NCI-H748 (cell line): ENCODE measurements around the gene DHRS1.
A peak's percentile ranks its signal among the peaks of the same experiment; 100 is the strongest.
"Not testable (repeated sequence)": the region's sequence is repeated elsewhere in the genome, so short reads cannot be mapped to it uniquely, and the experiment has no call there.

ENCODE experiments used
- DNase-seq: peaks from one replicate; lab custom pipeline; 2025; ENCODE audit not compliant: unreplicated experiment; lab: John Stamatoyannopoulos, UW

DHRS1 gene

GRCh38 chr14:24251880-24252288 is 47.7 kb downstream of the DHRS1 start:
- no peak for DNase-seq

- DNase-seq: no peak
Observed at GRCh38 chr14:24250354-24250753, 49.2 kb downstream of the DHRS1 start.

GRCh38 chr14:24249230-24250021 is 50.2 kb downstream of the DHRS1 start:
- DNase-seq: no peak

GRCh38 chr14:24247422-24247821 is 52.2 kb downstream of the DHRS1 start:
- DNase-seq: no peak

GRCh38 chr14:24246765-24247212 is 52.8 kb downstream of the DHRS1 start:
- no peak for DNase-seq

- not testable (repeated sequence) for DNase-seq
Observed at GRCh38 chr14:24245350-24245749, 54.2 kb downstream of the DHRS1 start.

- DNase-seq: no peak
Observed at GRCh38 chr14:24243336-24243836, 56.2 kb downstream of the DHRS1 start.

GRCh38 chr14:24241829-24242443 is 57.6 kb downstream of the DHRS1 start:
- peak; percentile 94 for DNase-seq
